OCI-LY1 (cell line): Measurements from ENCODE around the gene STRIP1.
A peak's percentile ranks its signal among the peaks of the same experiment; 100 is the strongest.

Experiments used
- H2AFZ ChIP-seq: fragments of 200-600 bp; sonication (generic), shearing (Covaris generic); 2 replicates; pipeline ENCODE4 v1.6.0; 2014; ENCODE audit warnings: antibody characterized with exemption, mild to moderate bottlenecking, low read length
- H3F3A ChIP-seq: fragments of 200-600 bp; sonication (generic), shearing (Covaris generic); 2 replicates; pipeline ENCODE4 v1.6.0; 2014; ENCODE audit warnings: mild to moderate bottlenecking, antibody characterized with exemption, low read length, moderate library complexity; ENCODE audit not compliant: insufficient read depth
- H3K27ac ChIP-seq: fragments of 200-600 bp; sonication (generic); 2 replicates; pipeline ENCODE4 v1.5.1; 2014; ENCODE audit warnings: low read length, mixed run types, mild to moderate bottlenecking, low read depth; ENCODE audit not compliant: poor library complexity, severe bottlenecking
- H3K27me3 ChIP-seq: fragments of 200-600 bp; sonication (generic); 2 replicates; pipeline ENCODE4 v1.6.0; 2014; ENCODE audit warnings: antibody characterized with exemption, mild to moderate bottlenecking, low read length, moderate library complexity; ENCODE audit not compliant: insufficient read depth
- H3K36me3 ChIP-seq: fragments of 200-600 bp; sonication (generic); 2 replicates; pipeline ENCODE4 v1.6.1; 2014; ENCODE audit warnings: mild to moderate bottlenecking, antibody characterized with exemption, low read length, moderate library complexity, mixed read lengths; ENCODE audit not compliant: insufficient read depth
- H3K4me1 ChIP-seq: fragments of 200-600 bp; sonication (generic); 2 replicates; pipeline ENCODE4 v1.5.1; 2014; ENCODE audit warnings: mild to moderate bottlenecking, low read length, moderate library complexity; ENCODE audit not compliant: insufficient read depth, severe bottlenecking
- H3K4me2 ChIP-seq: fragments of 200-600 bp; sonication (generic), shearing (Covaris generic); 2 replicates; pipeline ENCODE4 v1.6.1; 2014; ENCODE audit warnings: low read length
- H3K4me3 ChIP-seq: fragments of 200-600 bp; sonication (generic); 2 replicates; pipeline ENCODE4 v1.5.1; 2014; ENCODE audit warnings: low read length, low read depth, mild to moderate bottlenecking, mixed read lengths; ENCODE audit not compliant: poor library complexity, severe bottlenecking
- H3K79me2 ChIP-seq: fragments of 200-600 bp; shearing (Covaris generic); 2 replicates; pipeline ENCODE4 v1.6.1; 2016; ENCODE audit warnings: mixed run types, low read length, mixed read lengths; ENCODE audit not compliant: insufficient read depth
- H3K9ac ChIP-seq: fragments of 200-600 bp; sonication (generic), shearing (Covaris generic); 2 replicates; pipeline ENCODE4 v1.6.1; 2014; ENCODE audit warnings: mild to moderate bottlenecking, low read length, mixed read lengths
- H3K9me2 ChIP-seq: fragments of 200-600 bp; sonication (generic), shearing (Covaris generic); 2 replicates; pipeline ENCODE4 v1.6.1; 2014; ENCODE audit warnings: low read depth, mild to moderate bottlenecking, low read length, mixed read lengths
- H3K9me3 ChIP-seq: fragments of 200-600 bp; shearing (Covaris generic); 2 replicates; pipeline ENCODE4 v1.6.1; 2014; ENCODE audit warnings: low read length, mixed read lengths
- H4K20me1 ChIP-seq: fragments of 200-600 bp; sonication (generic), shearing (Covaris generic); 2 replicates; pipeline ENCODE4 v1.6.0; 2016; ENCODE audit warnings: mild to moderate bottlenecking, low read length; ENCODE audit not compliant: insufficient read depth
- CTCF ChIP-seq: fragments of 200-600 bp; sonication (generic), shearing (Covaris generic); IDR thresholded peaks from 2 replicates; pipeline ENCODE4 v1.5.1; 2017; ENCODE audit warnings: mild to moderate bottlenecking, antibody characterized with exemption, low read length, moderate library complexity, mixed read lengths
- EZH2 ChIP-seq: fragments of 200-600 bp; sonication (generic), shearing (Covaris generic); IDR thresholded peaks from 2 replicates; pipeline ENCODE4 v1.8.0; 2017; ENCODE audit warnings: borderline replicate concordance, mixed run types, mild to moderate bottlenecking, antibody characterized with exemption, low read length, moderate library complexity, mixed read lengths

Gene STRIP1

DNA sequence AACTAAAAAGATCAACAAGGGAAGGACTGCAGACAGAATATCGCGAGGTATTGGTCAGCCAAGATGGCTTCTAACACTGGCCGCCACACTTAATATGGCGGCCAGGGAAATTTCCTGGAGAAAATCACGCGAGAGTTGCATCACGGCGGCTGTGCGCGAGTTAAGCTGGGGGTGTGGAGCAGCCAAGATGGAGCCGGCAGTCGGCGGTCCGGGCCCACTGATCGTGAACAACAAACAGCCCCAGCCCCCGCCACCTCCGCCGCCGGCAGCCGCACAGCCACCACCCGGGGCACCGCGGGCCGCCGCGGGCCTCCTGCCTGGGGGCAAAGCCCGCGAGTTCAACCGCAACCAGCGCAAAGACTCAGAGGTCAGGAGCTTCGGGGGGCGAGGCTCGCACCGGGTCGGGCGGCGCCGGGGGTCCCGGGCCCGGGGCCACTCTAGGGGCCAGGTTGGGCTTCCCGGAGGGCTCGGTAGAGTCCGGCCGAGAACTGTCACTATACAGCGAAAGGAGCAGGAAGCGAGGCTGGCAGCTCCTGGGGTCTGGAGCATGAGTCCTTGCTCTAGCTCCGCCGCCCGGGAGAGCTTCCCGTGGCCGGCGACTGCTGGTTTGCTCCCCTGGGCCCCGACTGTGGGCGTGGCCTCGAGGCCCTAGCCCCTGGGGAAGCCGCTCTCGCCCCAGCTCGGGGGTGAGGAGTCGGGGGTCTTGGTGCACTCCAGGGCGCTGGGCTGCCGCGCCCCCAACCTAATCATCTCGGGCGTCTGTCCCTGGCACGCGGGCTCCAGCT is at the start of gene STRIP1:
Gene STRIP1 (plus strand): TSS at position 174 of the 785 bp plus-strand sequence. CDS start 14 bp downstream, at position 188.
- Histone ChIP-seq H3K27ac (peak within 1 kb of the TSS; percentile 35), H3F3A (no peaks in the 10 kb centered on the region), H2AFZ (peak within 1 kb of the TSS; percentile 11), H3K79me2 (peaks cover 8% of the 10 kb centered on the region), H3K27me3 (no peaks in the 10 kb centered on the region), H4K20me1 (no peaks in the 10 kb centered on the region), H3K4me3 (peak within 1 kb of the TSS; percentile 79), H3K9me2 (no peaks in the 10 kb centered on the region), H3K4me2 (peak within 1 kb of the TSS; percentile 67), H3K4me1 (peaks cover 49% of the 10 kb centered on the region), H3K9ac (peak within 1 kb of the TSS; percentile 88), H3K9me3 (no peaks in the 10 kb centered on the region), H3K36me3 (peaks cover 25% of the 10 kb centered on the region)
- TF ChIP-seq EZH2 (no peak), CTCF (no peak)

DNA sequence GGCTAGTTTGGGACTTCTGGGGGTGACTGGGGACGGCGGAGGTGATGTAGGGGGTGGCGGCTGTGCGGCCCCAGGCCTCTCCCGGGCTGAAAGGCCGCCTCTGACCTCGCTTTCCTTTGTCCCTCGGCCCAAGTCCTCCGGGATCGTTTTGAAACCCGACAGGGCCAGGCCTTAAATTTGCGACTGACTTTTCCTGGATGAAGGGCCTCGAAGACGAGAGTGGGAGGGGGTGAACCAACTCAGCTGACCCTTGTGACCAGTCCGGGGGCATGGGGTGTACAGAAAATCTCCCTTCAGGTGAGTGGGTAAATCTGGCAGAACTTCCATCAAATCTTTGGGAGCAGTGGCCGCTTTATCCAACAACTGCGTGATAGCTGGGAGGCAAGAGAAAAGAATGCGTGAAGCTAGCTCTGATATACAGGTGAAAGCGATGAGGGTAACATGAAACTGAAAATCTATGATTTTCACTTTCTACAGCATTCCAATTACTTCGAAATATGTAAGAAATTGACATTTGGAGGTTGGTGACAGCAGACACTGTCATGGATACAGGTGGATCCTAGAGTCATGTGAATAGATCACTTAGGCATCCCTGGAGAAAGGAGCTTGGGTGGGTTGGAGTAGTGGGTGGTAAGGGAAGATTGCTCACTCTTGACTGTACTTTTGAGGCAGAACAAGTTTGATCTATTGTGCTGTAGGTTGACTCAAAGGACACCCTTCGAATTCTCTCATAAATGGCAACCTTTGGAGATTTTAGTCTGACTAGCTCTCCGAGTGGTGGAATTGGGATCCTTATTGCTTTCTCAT is 49.0 kb upstream of the STRIP1 start:
- no peaks in the 10 kb centered on the region for H3K27me3 ChIP-seq
- H2AFZ ChIP-seq, result no peak overlapping the region
- TF ChIP-seq EZH2 (no peak), CTCF (no peak)
- H3K36me3 ChIP-seq, result no peaks in the 10 kb centered on the region
- no peaks in the 10 kb centered on the region for H3K9me2 ChIP-seq
- no peaks in the 10 kb centered on the region for H3F3A ChIP-seq
- H3K4me1 ChIP-seq, result peaks cover 29% of the 10 kb centered on the region
- H3K79me2 ChIP-seq, result peaks cover 18% of the 10 kb centered on the region
- H4K20me1 ChIP-seq, result no peaks in the 10 kb centered on the region
- no peak overlapping the region for H3K27ac ChIP-seq
- H3K9me3 ChIP-seq, result no peaks in the 10 kb centered on the region
- H3K4me3 ChIP-seq, result peak overlapping the region; percentile 98
- H3K9ac ChIP-seq, result peak overlapping the region; percentile 98
- peak overlapping the region; percentile 99 for H3K4me2 ChIP-seq

GRCh38 chr1:109986054-109986444 is 48.4 kb upstream of the STRIP1 start:
- H3K27ac ChIP-seq, result no peak overlapping the region
- H3K4me2 ChIP-seq, result peak overlapping the region; percentile 99
- H3K9me3 ChIP-seq, result no peaks in the 10 kb centered on the region
- H2AFZ ChIP-seq, result no peak overlapping the region
- peak overlapping the region; percentile 98 for H3K4me3 ChIP-seq
- H4K20me1 ChIP-seq, result no peaks in the 10 kb centered on the region
- no peaks in the 10 kb centered on the region for H3F3A ChIP-seq
- H3K4me1 ChIP-seq, result peaks cover 29% of the 10 kb centered on the region
- H3K36me3 ChIP-seq, result no peaks in the 10 kb centered on the region
- TF ChIP-seq CTCF (no peak), EZH2 (no peak)
- H3K9me2 ChIP-seq, result no peaks in the 10 kb centered on the region
- H3K9ac ChIP-seq, result peak overlapping the region; percentile 98
- H3K27me3 ChIP-seq, result no peaks in the 10 kb centered on the region
- H3K79me2 ChIP-seq, result peaks cover 18% of the 10 kb centered on the region
